Peyer's patch (tissue), 4 donors: ENCODE results near the gene CORO7.

Source experiments
- CTCF ChIP-seq, 6 experiments: fragments of 450-650 bp in 4 of 6; fragments of 200-600 bp in 2 of 6; sonication (generic) in 1 of 6; IDR thresholded peaks; one replicate each; pipeline ENCODE4 v1.5.1; 2017 to 2019; ENCODE audit warnings: antibody characterized with exemption in 6 of 6, mild to moderate bottlenecking in 3 of 6, moderate library complexity in 1 of 6
- POLR2A ChIP-seq, 2 donors: fragments of 450-650 bp; IDR thresholded peaks; one replicate each; pipeline ENCODE4 v1.5.1; 2017; ENCODE audit warnings: antibody characterized with exemption in 2 of 2, mild to moderate bottlenecking in 2 of 2, moderate library complexity in 2 of 2

- TF ChIP-seq POLR2A (IDR thresholded peaks at IDR 0.05) = no peak
- no peak for TF ChIP-seq CTCF (IDR thresholded peaks at IDR 0.05)
Observed at GRCh38 chr16:4323071-4323844, 93.1 kb downstream of the CORO7 start.
